SU-DHL-6 (cell line): Measurements from ENCODE around the gene TMEM169.

Source experiments
- H2AFZ ChIP-seq: fragments of 200-600 bp; sonication (generic); 2 replicates; pipeline ENCODE4 v1.6.1; 2014; ENCODE audit warnings: low read depth, mild to moderate bottlenecking, moderate library complexity, mixed read lengths, antibody characterized with exemption, low read length; ENCODE audit not compliant: severe bottlenecking
- H3F3A ChIP-seq: fragments of 200-600 bp; shearing (Covaris generic); 2 replicates; pipeline ENCODE4 v1.6.0; 2016; ENCODE audit warnings: antibody characterized with exemption, mild to moderate bottlenecking; ENCODE audit not compliant: insufficient read depth
- H3K27ac ChIP-seq: fragments of 200-600 bp; sonication (generic); 2 replicates; pipeline ENCODE4 v1.5.1; 2016; ENCODE audit warnings: low read depth, mild to moderate bottlenecking, low read length, moderate library complexity, mixed read lengths
- H3K27me3 ChIP-seq: fragments of 200-600 bp; sonication (generic), shearing (Covaris generic); 2 replicates; pipeline ENCODE4 v1.6.0; 2014; ENCODE audit warnings: mild to moderate bottlenecking, low read length
- H3K36me3 ChIP-seq: fragments of 200-600 bp; sonication (generic); 2 replicates; pipeline ENCODE4 v1.6.1; 2014; ENCODE audit warnings: mild to moderate bottlenecking, low read length, mixed read lengths
- H3K4me2 ChIP-seq: fragments of 300-600, 200-600 bp; shearing (Covaris generic), sonication (generic); 2 replicates; pipeline ENCODE4 v1.6.0; 2014; ENCODE audit warnings: low read length, low read depth, mild to moderate bottlenecking; ENCODE audit not compliant: poor library complexity, severe bottlenecking
- H3K4me3 ChIP-seq: fragments of 200-600 bp; sonication (generic); 2 replicates; pipeline ENCODE4 v1.5.1; 2014; ENCODE audit warnings: antibody characterized with exemption, low read length, mild to moderate bottlenecking, mixed read lengths; ENCODE audit not compliant: insufficient read depth, poor library complexity, severe bottlenecking
- H3K79me2 ChIP-seq: fragments of 200-600 bp; sonication (generic); 2 replicates; pipeline ENCODE4 v1.6.1; 2014; ENCODE audit warnings: mild to moderate bottlenecking, low read length, moderate library complexity; ENCODE audit not compliant: insufficient read depth
- H3K9ac ChIP-seq: fragments of 200-600 bp; sonication (generic); 2 replicates; pipeline ENCODE4 v1.7.0; 2014; ENCODE audit warnings: mild to moderate bottlenecking, low read length
- H3K9me2 ChIP-seq: fragments of 200-600 bp; sonication (generic); replicated peaks from 2 replicates; pipeline ENCODE4 v1.6.1; 2014; ENCODE audit warnings: low read length; ENCODE audit not compliant: insufficient read depth
- H3K9me3 ChIP-seq: fragments of 200-600 bp; sonication (generic); 2 replicates; pipeline ENCODE4 v1.6.1; 2014; ENCODE audit warnings: low read length, mixed read lengths; ENCODE audit not compliant: insufficient read depth
- H4K20me1 ChIP-seq: fragments of 200-600 bp; sonication (generic); 2 replicates; pipeline ENCODE4 v1.6.1; 2014; ENCODE audit warnings: low read depth, mild to moderate bottlenecking, antibody characterized with exemption, low read length, moderate library complexity, mixed read lengths
- CTCF ChIP-seq: fragments of 200-600 bp; sonication (generic); IDR thresholded peaks from one replicate; pipeline ENCODE4 v1.5.1; 2017; ENCODE audit warnings: antibody characterized with exemption, mild to moderate bottlenecking, low read length, moderate library complexity; ENCODE audit not compliant: insufficient read depth, poor library complexity, severe bottlenecking
- EZH2phosphoT487 ChIP-seq: fragments of 200-600 bp; sonication (generic), shearing (Covaris generic); conservative IDR thresholded peaks from 2 replicates; pipeline ENCODE4 v1.6.1; 2018; ENCODE audit warnings: mild to moderate bottlenecking, antibody characterized with exemption, low read length, moderate library complexity, mixed read lengths

Gene TMEM169

DNA sequence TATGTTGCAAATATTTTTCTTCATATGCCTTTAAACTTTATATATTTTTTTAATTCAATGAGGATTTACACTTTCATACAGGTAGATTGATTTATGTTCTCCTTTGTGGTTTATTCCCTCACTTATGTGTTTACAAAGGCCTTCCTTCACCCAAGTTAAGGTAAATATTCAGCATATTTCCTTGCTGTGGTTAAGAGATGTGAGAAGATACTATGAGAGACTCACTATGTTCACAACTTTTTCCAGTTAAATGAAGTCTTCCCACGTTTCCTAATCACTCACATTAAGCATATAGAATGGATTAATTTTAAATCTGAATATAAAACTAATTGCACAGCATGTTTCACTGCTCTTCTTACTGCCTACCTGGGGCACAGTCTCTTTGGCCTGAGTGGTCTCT lies 707 bp upstream of the TMEM169 start:
- Histone ChIP-seq H3K4me3 (peak overlapping the region; percentile 67), H3K79me2 (no peaks in the 10 kb centered on the region), H3K27ac (no peak overlapping the region), H3K27me3 (no peaks in the 10 kb centered on the region), H3K36me3 (no peaks in the 10 kb centered on the region), H3K9ac (peak overlapping the region; percentile 64), H3K9me2 (no peaks in the 10 kb centered on the region), H3K4me2 (peak overlapping the region; percentile 69), H3K9me3 (no peaks in the 10 kb centered on the region), H3F3A (no peaks in the 10 kb centered on the region), H2AFZ (peak overlapping the region; percentile 97), H4K20me1 (no peaks in the 10 kb centered on the region)
- TF ChIP-seq CTCF (no peak), EZH2phosphoT487 (no peak)

- Histone ChIP-seq H3K79me2 (no peaks in the 10 kb centered on the region), H3K9me2 (no peaks in the 10 kb centered on the region), H2AFZ (peak overlapping the region; percentile 97), H3K4me2 (peak overlapping the region; percentile 69), H3K27ac (no peak overlapping the region), H3F3A (no peaks in the 10 kb centered on the region), H3K27me3 (no peaks in the 10 kb centered on the region), H4K20me1 (no peaks in the 10 kb centered on the region), H3K9me3 (no peaks in the 10 kb centered on the region), H3K9ac (peak overlapping the region; percentile 64), H3K36me3 (no peaks in the 10 kb centered on the region), H3K4me3 (peak overlapping the region; percentile 67)
- TF ChIP-seq CTCF, result no peak
- 0 out of 2 replicates have a peak, but pooled peaks have one; percentile 74 for TF ChIP-seq EZH2phosphoT487
Observed at GRCh38 chr2:216082117-216082711, 495 bp downstream of the TMEM169 start.

DNA sequence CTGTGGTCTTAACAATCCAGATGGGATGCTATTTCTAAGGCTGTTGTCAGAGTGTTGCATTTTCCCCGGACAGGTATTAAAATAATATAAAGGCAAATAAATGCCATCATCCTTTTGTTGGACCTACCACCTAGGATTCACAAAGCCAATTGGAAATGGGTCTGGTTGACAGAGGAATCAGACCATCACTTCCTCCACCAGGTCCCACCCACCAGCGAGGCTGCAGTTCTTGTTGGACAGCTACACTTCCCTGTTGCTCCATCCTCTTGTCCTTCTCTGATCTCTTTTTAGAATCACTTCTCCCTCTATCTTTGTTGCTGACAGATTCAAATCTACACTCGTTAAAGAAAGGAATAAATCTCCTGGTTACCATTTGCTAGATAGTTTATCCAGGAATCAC lies 1.1 kb downstream of the TMEM169 start:
- Histone ChIP-seq H4K20me1 (no peaks in the 10 kb centered on the region), H3K9me3 (no peaks in the 10 kb centered on the region), H3K27ac (no peak overlapping the region), H3K36me3 (no peaks in the 10 kb centered on the region), H3K4me3 (no peak overlapping the region), H3K27me3 (no peaks in the 10 kb centered on the region), H3K79me2 (no peaks in the 10 kb centered on the region), H3K4me2 (no peak overlapping the region), H2AFZ (no peak overlapping the region), H3K9ac (no peak overlapping the region), H3K9me2 (no peaks in the 10 kb centered on the region), H3F3A (no peaks in the 10 kb centered on the region)
- TF ChIP-seq CTCF (no peak), EZH2phosphoT487 (no peak)
